HCT116 (cell line): ENCODE measurements around the gene GRIK4. TPM values are rescaled to one million over a fixed set of nuclear protein-coding genes. Genes with fewer than 3 reads are reported as not detected.

Source experiments
- ATAC-seq: fragments of 200-7000 bp; cut with Tn5 transposase; 2 replicates; pipeline ENCODE4 v1.9.1; 2020; ENCODE audit warnings: mild to moderate bottlenecking, moderate library complexity
- BruUV-seq: library from RNA; stranded (reverse); fragments of 400-500 nt; replicated peaks from 2 replicates; lab custom pipeline; 2021; lab: Mats Ljungman, UMichigan
- CTCF ChIA-PET: fragments of 300-600 bp; sonication (Branson Sonifier 250); formaldehyde crosslinking; loops from one replicate; lab custom pipeline; 2021; ENCODE audit warnings: antibody characterized with exemption; lab: Charles Lee
- POLR2A ChIA-PET: fragments of 300-600, 350-600 bp; sonication (Branson Sonifier 250); formaldehyde crosslinking; loops from one replicate; lab custom pipeline; 2021; ENCODE audit warnings: antibody characterized with exemption; lab: Charles Lee
- RAD21 ChIA-PET, 2 experiments: fragments of 300-600 bp; sonication (Branson Sonifier 250); formaldehyde crosslinking; loops; one replicate each; lab custom pipeline; 2023; ENCODE audit warnings: low total read pairs in 2 of 2; ENCODE audit not compliant: uncharacterized antibody in 2 of 2, unreplicated experiment in 2 of 2, low non-redundant PET in 1 of 2; lab: Charles Lee
- DNase-seq: peaks from one replicate; pipeline ENCODE4 v3.0.0-alpha.2; 2010; ENCODE audit warnings: low read depth, low spot score
- H2AFZ ChIP-seq: fragments of 200-600 bp; shearing (Covaris generic), sonication (generic); 2 replicates; pipeline ENCODE4 v1.6.1; 2017; ENCODE audit warnings: low read depth, mixed run types, mixed read lengths, antibody characterized with exemption, low read length; ENCODE audit not compliant: poor library complexity, severe bottlenecking
- H3K27ac ChIP-seq: 2 replicates; pipeline ENCODE4 v1.5.1; 2012; ENCODE audit warnings: low read depth, low read length
- H3K27me3 ChIP-seq: fragments of 200-600 bp; sonication (generic); 2 replicates; pipeline ENCODE4 v1.6.1; 2016; ENCODE audit warnings: mixed run types, low read length, mixed read lengths; ENCODE audit not compliant: insufficient read depth
- H3K36me3 ChIP-seq, 2 experiments: fragments of 200-500 bp in 1 of 2; fragments of 200-600 bp in 1 of 2; sonication (Bioruptor generic) in 1 of 2; sonication (generic) in 1 of 2; 2 replicates each; pipeline versions ENCODE4 v1.5.1 to v1.6.1; 2014 to 2016; ENCODE audit warnings: low read length in 2 of 2, inconsistent platforms in 1 of 2, mixed read lengths in 1 of 2, mixed run types in 1 of 2; ENCODE audit not compliant: insufficient read depth in 2 of 2, control insufficient read depth in 1 of 2
- H3K4me1 ChIP-seq, 2 experiments: fragments of 200-600 bp in 1 of 2; sonication (generic) in 1 of 2; 2 replicates each; pipeline versions ENCODE4 v1.5.1 to v1.6.1; 2012 to 2017; ENCODE audit warnings: low read length in 2 of 2, inconsistent platforms in 1 of 2, mild to moderate bottlenecking in 1 of 2, mixed read lengths in 1 of 2, mixed run types in 1 of 2, moderate library complexity in 1 of 2; ENCODE audit not compliant: insufficient read depth in 2 of 2, control insufficient read depth in 1 of 2
- H3K4me2 ChIP-seq: fragments of 200-600 bp; sonication (generic); 2 replicates; pipeline ENCODE4 v1.6.1; 2017; ENCODE audit warnings: mixed run types, low read length, mixed read lengths
- H3K4me3 ChIP-seq, 2 experiments: fragments of 200-600 bp in 1 of 2; sonication (generic) in 1 of 2; replicated peaks in 1 of 2; 2 replicates each; pipeline ENCODE4 v1.5.1; 2011 to 2016; ENCODE audit warnings: low read length in 2 of 2, control low read depth in 1 of 2, low read depth in 1 of 2, mild to moderate bottlenecking in 1 of 2, mixed read lengths in 1 of 2, mixed run types in 1 of 2
- H3K79me2 ChIP-seq: fragments of 200-600 bp; sonication (generic); 2 replicates; pipeline ENCODE4 v1.6.1; 2017; ENCODE audit warnings: mild to moderate bottlenecking, mixed run types, low read length, moderate library complexity, mixed read lengths; ENCODE audit not compliant: insufficient read depth
- H3K9ac ChIP-seq: fragments of 200-600 bp; sonication (generic); 2 replicates; pipeline ENCODE4 v1.6.1; 2016; ENCODE audit warnings: low read length, mixed read lengths
- H3K9me2 ChIP-seq: fragments of 200-600 bp; sonication (generic), shearing (Covaris generic); 2 replicates; pipeline ENCODE4 v1.6.1; 2017; ENCODE audit warnings: mixed run types, mild to moderate bottlenecking, moderate library complexity; ENCODE audit not compliant: insufficient read depth
- H3K9me3 ChIP-seq, 2 experiments: fragments of 200-500 bp in 1 of 2; fragments of 200-600 bp in 1 of 2; sonication (Bioruptor generic) in 1 of 2; sonication (generic) in 1 of 2; 2 replicates each; pipeline ENCODE4 v1.6.1; 2014 to 2017; ENCODE audit warnings: low read length in 2 of 2, mixed read lengths in 2 of 2, inconsistent platforms in 1 of 2, low read depth in 1 of 2, mild to moderate bottlenecking in 1 of 2, mixed run types in 1 of 2, moderate library complexity in 1 of 2; ENCODE audit not compliant: control insufficient read depth in 1 of 2, insufficient read depth in 1 of 2
- H4K20me1 ChIP-seq: fragments of 200-600 bp; sonication (generic), shearing (Covaris generic); 2 replicates; pipeline ENCODE4 v1.6.1; 2017; ENCODE audit warnings: mixed run types, mild to moderate bottlenecking, moderate library complexity; ENCODE audit not compliant: insufficient read depth
- CEBPB ChIP-seq: IDR thresholded peaks from 2 replicates; pipeline ENCODE4 v1.6.1; 2012; ENCODE audit warnings: low read depth
- EGR1 ChIP-seq: IDR thresholded peaks from 2 replicates; pipeline ENCODE4 v1.6.1; 2012; ENCODE audit warnings: low read depth
- EZH2 ChIP-seq: fragments of 200-600 bp; sonication (generic); IDR thresholded peaks from 2 replicates; pipeline ENCODE4 v1.6.1; 2017; ENCODE audit warnings: antibody characterized with exemption, mixed run types
- JUND ChIP-seq: IDR thresholded peaks from 2 replicates; pipeline ENCODE4 v1.6.1; 2012
- POLR2A ChIP-seq: IDR thresholded peaks from 2 replicates; pipeline ENCODE4 v1.7.0; 2011; ENCODE audit warnings: borderline replicate concordance; ENCODE audit not compliant: insufficient read depth, insufficient read length; ENCODE audit errors: extremely low read depth
- RAD21 ChIP-seq: IDR thresholded peaks from 2 replicates; pipeline ENCODE4 v1.6.1; 2012; ENCODE audit warnings: low read depth, mild to moderate bottlenecking
- SIN3A ChIP-seq: IDR thresholded peaks from 2 replicates; pipeline ENCODE4 v1.6.1; 2012; ENCODE audit warnings: low read depth
- YY1 ChIP-seq: IDR thresholded peaks from 2 replicates; pipeline ENCODE4 v1.6.1; 2011; ENCODE audit warnings: low read length, low read depth, moderate library complexity, mild to moderate bottlenecking; ENCODE audit not compliant: insufficient replicate concordance; ENCODE audit errors: extremely low read depth
- ZFX ChIP-seq: fragments of 450-650 bp; IDR thresholded peaks from 2 replicates; pipeline ENCODE4 v1.6.1; 2017
- ZNF274 ChIP-seq: fragments of 200-500 bp; sonication (Bioruptor generic); IDR thresholded peaks from 2 replicates; pipeline ENCODE4 v1.6.1; 2014; ENCODE audit warnings: mild to moderate bottlenecking, low read depth, low read length, inconsistent platforms
- intact Hi-C: fragments of 100-400 bp; cut with micrococcal nuclease; formaldehyde crosslinking; loops from 2 replicates; pipeline ENCODE4 v1.10.0; 2022
- total RNA-seq: library from RNA; stranded (reverse); gene quantifications from one replicate; pipeline ENCODE4 v1.2.1, GENCODE V29; 2021; ENCODE audit not compliant: unreplicated experiment
- TF ChIP-seq, protein P1 (sequence below): IDR thresholded peaks from 2 replicates; pipeline ENCODE4 v1.6.1; 2011; ENCODE audit warnings: mild to moderate bottlenecking, low read length, moderate library complexity; ENCODE audit not compliant: insufficient replicate concordance; ENCODE audit errors: extremely low read depth
- TF ChIP-seq, protein P2 (sequence below): IDR thresholded peaks from 2 replicates; pipeline ENCODE4 v1.6.1; 2012; ENCODE audit warnings: low read depth
- TF ChIP-seq, protein P3 (sequence below): IDR thresholded peaks from 2 replicates; pipeline ENCODE4 v1.6.1; 2012

The GRIK4 gene
- total RNA-seq, 1 experiment from 2014 or later, result 0.52 TPM

DNA sequence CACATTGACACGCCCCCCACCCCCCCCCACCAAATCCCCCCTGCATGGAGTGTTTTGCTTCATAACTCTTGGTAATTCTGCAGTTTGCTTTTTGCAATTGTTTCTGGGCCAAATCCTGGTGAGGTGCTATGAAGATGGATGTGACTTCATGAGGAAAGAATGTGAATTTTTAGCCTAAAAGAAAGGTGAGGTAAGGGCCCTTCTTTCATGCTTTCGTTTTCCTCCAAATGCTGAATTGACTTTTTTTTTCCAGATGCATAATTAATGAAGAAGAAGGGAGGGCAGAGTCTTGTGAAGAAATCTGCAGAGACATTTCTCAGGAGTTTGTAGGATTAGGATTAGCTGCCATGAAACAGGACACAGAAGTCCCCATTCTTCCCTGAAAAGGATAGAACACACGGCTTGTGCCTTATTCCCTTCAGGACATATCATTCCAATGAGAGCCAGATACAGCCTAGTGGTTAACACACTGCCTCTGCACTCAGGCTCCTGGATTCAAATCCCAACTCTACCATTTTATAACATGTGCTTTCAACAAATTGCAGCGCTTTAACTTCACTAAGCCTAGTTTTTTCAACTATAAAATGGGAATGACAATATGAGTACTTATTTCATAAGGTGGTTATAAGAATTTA, 492.8 kb downstream of the GRIK4 start:
- no peak overlapping the region for H2AFZ ChIP-seq
- no peaks in the 10 kb centered on the region for H3K79me2 ChIP-seq
- CTCF ChIA-PET, result no interaction called here
- DNase-seq (no peak), ATAC-seq (no peak)
- no peak overlapping the region for H3K9ac ChIP-seq
- TF ChIP-seq ZNF274 (no peak), ZFX (no peak), EZH2 (no peak), YY1 (no peak), RAD21 (no peak), SIN3A (no peak), CEBPB (no peak), JUND (no peak), EGR1 (no peak), POLR2A (no peak)
- TF ChIP-seq, protein P1, sequence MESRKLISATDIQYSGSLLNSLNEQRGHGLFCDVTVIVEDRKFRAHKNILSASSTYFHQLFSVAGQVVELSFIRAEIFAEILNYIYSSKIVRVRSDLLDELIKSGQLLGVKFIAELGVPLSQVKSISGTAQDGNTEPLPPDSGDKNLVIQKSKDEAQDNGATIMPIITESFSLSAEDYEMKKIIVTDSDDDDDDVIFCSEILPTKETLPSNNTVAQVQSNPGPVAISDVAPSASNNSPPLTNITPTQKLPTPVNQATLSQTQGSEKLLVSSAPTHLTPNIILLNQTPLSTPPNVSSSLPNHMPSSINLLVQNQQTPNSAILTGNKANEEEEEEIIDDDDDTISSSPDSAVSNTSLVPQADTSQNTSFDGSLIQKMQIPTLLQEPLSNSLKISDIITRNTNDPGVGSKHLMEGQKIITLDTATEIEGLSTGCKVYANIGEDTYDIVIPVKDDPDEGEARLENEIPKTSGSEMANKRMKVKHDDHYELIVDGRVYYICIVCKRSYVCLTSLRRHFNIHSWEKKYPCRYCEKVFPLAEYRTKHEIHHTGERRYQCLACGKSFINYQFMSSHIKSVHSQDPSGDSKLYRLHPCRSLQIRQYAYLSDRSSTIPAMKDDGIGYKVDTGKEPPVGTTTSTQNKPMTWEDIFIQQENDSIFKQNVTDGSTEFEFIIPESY, result no peak
- TF ChIP-seq, protein P2, sequence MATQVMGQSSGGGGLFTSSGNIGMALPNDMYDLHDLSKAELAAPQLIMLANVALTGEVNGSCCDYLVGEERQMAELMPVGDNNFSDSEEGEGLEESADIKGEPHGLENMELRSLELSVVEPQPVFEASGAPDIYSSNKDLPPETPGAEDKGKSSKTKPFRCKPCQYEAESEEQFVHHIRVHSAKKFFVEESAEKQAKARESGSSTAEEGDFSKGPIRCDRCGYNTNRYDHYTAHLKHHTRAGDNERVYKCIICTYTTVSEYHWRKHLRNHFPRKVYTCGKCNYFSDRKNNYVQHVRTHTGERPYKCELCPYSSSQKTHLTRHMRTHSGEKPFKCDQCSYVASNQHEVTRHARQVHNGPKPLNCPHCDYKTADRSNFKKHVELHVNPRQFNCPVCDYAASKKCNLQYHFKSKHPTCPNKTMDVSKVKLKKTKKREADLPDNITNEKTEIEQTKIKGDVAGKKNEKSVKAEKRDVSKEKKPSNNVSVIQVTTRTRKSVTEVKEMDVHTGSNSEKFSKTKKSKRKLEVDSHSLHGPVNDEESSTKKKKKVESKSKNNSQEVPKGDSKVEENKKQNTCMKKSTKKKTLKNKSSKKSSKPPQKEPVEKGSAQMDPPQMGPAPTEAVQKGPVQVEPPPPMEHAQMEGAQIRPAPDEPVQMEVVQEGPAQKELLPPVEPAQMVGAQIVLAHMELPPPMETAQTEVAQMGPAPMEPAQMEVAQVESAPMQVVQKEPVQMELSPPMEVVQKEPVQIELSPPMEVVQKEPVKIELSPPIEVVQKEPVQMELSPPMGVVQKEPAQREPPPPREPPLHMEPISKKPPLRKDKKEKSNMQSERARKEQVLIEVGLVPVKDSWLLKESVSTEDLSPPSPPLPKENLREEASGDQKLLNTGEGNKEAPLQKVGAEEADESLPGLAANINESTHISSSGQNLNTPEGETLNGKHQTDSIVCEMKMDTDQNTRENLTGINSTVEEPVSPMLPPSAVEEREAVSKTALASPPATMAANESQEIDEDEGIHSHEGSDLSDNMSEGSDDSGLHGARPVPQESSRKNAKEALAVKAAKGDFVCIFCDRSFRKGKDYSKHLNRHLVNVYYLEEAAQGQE, result no peak
- TF ChIP-seq, protein P3, sequence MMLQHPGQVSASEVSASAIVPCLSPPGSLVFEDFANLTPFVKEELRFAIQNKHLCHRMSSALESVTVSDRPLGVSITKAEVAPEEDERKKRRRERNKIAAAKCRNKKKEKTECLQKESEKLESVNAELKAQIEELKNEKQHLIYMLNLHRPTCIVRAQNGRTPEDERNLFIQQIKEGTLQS, result no peak
- no peak overlapping the region for H3K4me3 ChIP-seq
- no peak overlapping the region for H3K4me2 ChIP-seq
- BruUV-seq, result no TSS peak
- RAD21 ChIA-PET, result no interaction called here
- H3K27me3 ChIP-seq, result peaks cover 9% of the 10 kb centered on the region; the same call in 1 of the 2 replicates
- no peaks in the 10 kb centered on the region for H3K9me2 ChIP-seq
- intact Hi-C loops, result no loop called here
- H3K9me3 ChIP-seq, result no peaks in the 10 kb centered on the region
- no peaks in the 10 kb centered on the region for H3K36me3 ChIP-seq
- no peaks in the 10 kb centered on the region for H4K20me1 ChIP-seq
- no peak overlapping the region for H3K27ac ChIP-seq
- POLR2A ChIA-PET, result no interaction called here
- H3K4me1 ChIP-seq, result no peaks in the 10 kb centered on the region
